IMR-90 (cell line): ENCODE data around the gene ACACB. TPM values are rescaled to one million over a fixed set of nuclear protein-coding genes. Genes with fewer than 3 reads are reported as not detected.

Experiments
- ATAC-seq: fragments of 200-7000 bp; cut with Tn5 transposase; 2 replicates; pipeline ENCODE4 v1.9.1; 2020; ENCODE audit warnings: low read depth, mild to moderate bottlenecking, moderate library complexity
- BruUV-seq: library from RNA; stranded (reverse); fragments of 400-500 nt; replicated peaks from 2 replicates; lab custom pipeline; 2021; lab: Mats Ljungman, UMichigan
- CTCF ChIA-PET: fragments of 300-600 bp; formaldehyde crosslinking; extraction: SDS; loops from one replicate; lab custom pipeline; 2021; ENCODE audit warnings: antibody characterized with exemption; lab: Yijun Ruan, JAX
- POLR2A ChIA-PET: fragments of 300-600 bp; sonication (Branson Sonifier 250); formaldehyde crosslinking; loops from one replicate; lab custom pipeline; 2022; ENCODE audit warnings: antibody characterized with exemption; ENCODE audit not compliant: unreplicated experiment; lab: Charles Lee
- DNase-seq: peaks from one replicate; pipeline ENCODE4 v3.0.0; 2013
- H2AFZ ChIP-seq: replicated peaks from 2 replicates; pipeline ENCODE3; 2013; ENCODE audit warnings: low read length, mild to moderate bottlenecking; ENCODE audit not compliant: poor library complexity
- H2AK5ac ChIP-seq: 2 replicates; pipeline ENCODE4 v1.6.1; 2013; ENCODE audit warnings: low read depth, low read length, inconsistent platforms
- H2AK9ac ChIP-seq: replicated peaks from 2 replicates; pipeline ENCODE3; 2013; ENCODE audit warnings: mild to moderate bottlenecking, low read depth, low read length, moderate library complexity; ENCODE audit not compliant: poor library complexity
- H2BK120ac ChIP-seq: 2 replicates; pipeline ENCODE4 v1.6.1; 2013; ENCODE audit warnings: low read depth, low read length, inconsistent platforms
- H2BK15ac ChIP-seq: 3 replicates; pipeline ENCODE4 v1.6.1; 2013; ENCODE audit warnings: low read depth, low read length, inconsistent platforms
- H2BK20ac ChIP-seq: 2 replicates; pipeline ENCODE4 v1.6.1; 2013; ENCODE audit warnings: low read depth, mild to moderate bottlenecking, inconsistent platforms, low read length, moderate library complexity
- H2BK5ac ChIP-seq: 2 replicates; pipeline ENCODE4 v1.6.1; 2013; ENCODE audit warnings: mild to moderate bottlenecking, low read depth, low read length, inconsistent platforms; ENCODE audit not compliant: poor library complexity, severe bottlenecking
- H3K14ac ChIP-seq: replicated peaks from 2 replicates; pipeline ENCODE4 v1.6.1; 2013; ENCODE audit warnings: low read depth, low read length, inconsistent platforms
- H3K18ac ChIP-seq: 2 replicates; pipeline ENCODE4 v1.6.1; 2013; ENCODE audit warnings: low read depth, low read length, control low read depth
- H3K23ac ChIP-seq: 2 replicates; pipeline ENCODE4 v1.6.1; 2013; ENCODE audit warnings: low read depth, low read length, inconsistent platforms
- H3K27ac ChIP-seq: 2 replicates; pipeline ENCODE4 v1.5.1; 2013; ENCODE audit warnings: mild to moderate bottlenecking, control low read depth, low read length; ENCODE audit not compliant: insufficient read depth
- H3K27me3 ChIP-seq: 2 replicates; pipeline ENCODE4 v1.6.1; 2013; ENCODE audit warnings: low read length; ENCODE audit not compliant: control insufficient read depth, insufficient read depth
- H3K36me3 ChIP-seq: 2 replicates; pipeline ENCODE4 v1.6.1; 2013; ENCODE audit warnings: low read length, mixed read lengths; ENCODE audit not compliant: control insufficient read depth, insufficient read depth
- H3K4ac ChIP-seq: 2 replicates; pipeline ENCODE4 v1.6.1; 2013; ENCODE audit warnings: low read depth, low read length, inconsistent platforms
- H3K4me1 ChIP-seq: 2 replicates; pipeline ENCODE4 v1.6.1; 2013; ENCODE audit warnings: low read length, mixed read lengths; ENCODE audit not compliant: control insufficient read depth, insufficient read depth
- H3K4me2 ChIP-seq: 2 replicates; pipeline ENCODE4 v1.6.1; 2013; ENCODE audit warnings: low read depth, mild to moderate bottlenecking, control low read depth, low read length, moderate library complexity
- H3K4me3 ChIP-seq: 2 replicates; pipeline ENCODE4 v1.5.1; 2013; ENCODE audit warnings: low read depth, mild to moderate bottlenecking, control low read depth, low read length, moderate library complexity; ENCODE audit not compliant: insufficient read depth
- H3K56ac ChIP-seq: 2 replicates; pipeline ENCODE4 v1.6.1; 2013; ENCODE audit warnings: low read length, inconsistent platforms; ENCODE audit not compliant: insufficient read depth; ENCODE audit errors: extremely low read depth
- H3K79me1 ChIP-seq, 2 experiments: 2 replicates each; pipeline ENCODE4 v1.6.1; 2013; ENCODE audit warnings: low read length in 2 of 2, inconsistent platforms in 1 of 2, low read depth in 1 of 2
- H3K9ac ChIP-seq: 2 replicates; pipeline ENCODE4 v1.6.1; 2013; ENCODE audit warnings: low read depth, low read length, control low read depth
- H3K9me1 ChIP-seq: 2 replicates; pipeline ENCODE4 v1.6.1; 2013; ENCODE audit warnings: low read length, inconsistent platforms; ENCODE audit not compliant: insufficient read depth
- H3K9me3 ChIP-seq: 2 replicates; pipeline ENCODE4 v1.6.1; 2013; ENCODE audit warnings: low read length; ENCODE audit not compliant: control insufficient read depth, insufficient read depth
- H4K20me1 ChIP-seq: 2 replicates; pipeline ENCODE4 v1.6.1; 2013; ENCODE audit warnings: low read length, inconsistent platforms; ENCODE audit not compliant: insufficient read depth
- H4K5ac ChIP-seq: 2 replicates; pipeline ENCODE4 v1.6.1; 2013; ENCODE audit warnings: mild to moderate bottlenecking, low read depth, low read length, control low read depth
- H4K8ac ChIP-seq, 2 experiments: 2 replicates each; pipeline ENCODE4 v1.6.1; 2013; ENCODE audit warnings: low read depth in 2 of 2, low read length in 2 of 2, control low read depth in 1 of 2, inconsistent platforms in 1 of 2
- H4K91ac ChIP-seq: 2 replicates; pipeline ENCODE4 v1.6.1; 2013; ENCODE audit warnings: low read depth, low read length, inconsistent platforms; ENCODE audit not compliant: insufficient read depth
- BHLHE40 ChIP-seq: fragments of 150-350 bp; IDR thresholded peaks from 2 replicates; pipeline ENCODE4 v1.6.1; 2016; ENCODE audit warnings: mild to moderate bottlenecking, low read depth, low read length
- CTCF ChIP-seq: conservative IDR thresholded peaks from 2 replicates; pipeline ENCODE4 v1.5.1; 2012; ENCODE audit warnings: mild to moderate bottlenecking, low read depth, low read length, improper control_type of control experiment
- MAFK ChIP-seq: IDR thresholded peaks from 2 replicates; pipeline ENCODE4 v1.6.1; 2012; ENCODE audit warnings: low read depth, low read length, improper control_type of control experiment
- MAZ ChIP-seq: IDR thresholded peaks from 2 replicates; pipeline ENCODE4 v1.6.1; 2012; ENCODE audit warnings: low read depth, mild to moderate bottlenecking, low read length, improper control_type of control experiment, moderate library complexity, borderline replicate concordance
- MXI1 ChIP-seq: IDR thresholded peaks from 2 replicates; pipeline ENCODE4 v1.6.1; 2012; ENCODE audit warnings: low read depth, mild to moderate bottlenecking, low read length, moderate library complexity, borderline replicate concordance
- NFE2L2 ChIP-seq: fragments of 150-350 bp; IDR thresholded peaks from 2 replicates; pipeline ENCODE4 v1.6.1; 2016; ENCODE audit warnings: low read depth, mild to moderate bottlenecking, low read length
- POLR2A ChIP-seq: IDR thresholded peaks from 2 replicates; pipeline ENCODE4 v1.6.1; 2012; ENCODE audit warnings: mild to moderate bottlenecking, low read depth, low read length
- RAD21 ChIP-seq: IDR thresholded peaks from 2 replicates; pipeline ENCODE4 v1.6.1; 2012; ENCODE audit warnings: low read length, improper control_type of control experiment
- RCOR1 ChIP-seq: IDR thresholded peaks from 2 replicates; pipeline ENCODE4 v1.6.1; 2012; ENCODE audit warnings: mild to moderate bottlenecking, low read length, improper control_type of control experiment; ENCODE audit not compliant: insufficient replicate concordance
- RFX5 ChIP-seq: IDR thresholded peaks from 2 replicates; pipeline ENCODE4 v1.8.0; 2012; ENCODE audit warnings: low read depth, mild to moderate bottlenecking, low read length, moderate library complexity
- SMC3 ChIP-seq: fragments of 150-350 bp; IDR thresholded peaks from 2 replicates; pipeline ENCODE4 v1.6.1; 2016; ENCODE audit warnings: low read depth, mild to moderate bottlenecking, antibody characterized with exemption, low read length, moderate library complexity
- WGBS, 2 experiments: methylation state at CpG; one replicate each; pipeline versions ENCODE4 v1.1.5 to v1.1.7; 2013; ENCODE audit warnings: missing lambda C conversion rate in 2 of 2; ENCODE audit not compliant: insufficient read length in 1 of 2; ENCODE audit errors: extremely low coverage in 2 of 2; 5-methylcytosine and 5-hydroxymethylcytosine counted together
- dilution Hi-C: fragments of 300-500 bp; cut with HindIII; formaldehyde crosslinking; loops from one replicate; pipeline ENCODE4 v1.14.3; 2018; ENCODE audit warnings: low sequenced_read_pairs; ENCODE audit not compliant: unreplicated experiment
- in situ Hi-C: fragments of 300-500 bp; cut with MboI; formaldehyde crosslinking; loops from 3 replicates; pipeline ENCODE4 v1.14.3; 2019; ENCODE audit warnings: low sequenced_read_pairs, inconsistent platforms, mixed read lengths
- intact Hi-C: fragments of 100-400 bp; cut with micrococcal nuclease; formaldehyde crosslinking; loops from 2 replicates; pipeline ENCODE4 v1.10.0; 2022
- polyA plus RNA-seq, 3 experiments: library from polyadenylated mRNA; depleted of rRNA; stranded (reverse); fragments of >200 nt; gene quantifications; 2 replicates each; pipeline ENCODE4 v1.2.3, GENCODE V29; 2012; ENCODE audit warnings: low replicate concordance in 1 of 3
- total RNA-seq: library from RNA; depleted of rRNA; stranded (reverse); fragments of >200 nt; gene quantifications from 2 replicates; pipeline ENCODE4 v1.2.3, GENCODE V29; 2012
- TF ChIP-seq, protein P1 (sequence below): fragments of 150-350 bp; IDR thresholded peaks from 2 replicates; pipeline ENCODE4 v1.6.1; 2016; ENCODE audit warnings: low read depth, mild to moderate bottlenecking, low read length, moderate library complexity, borderline replicate concordance
- TF ChIP-seq, protein P2 (sequence below): fragments of 150-350 bp; IDR thresholded peaks from 2 replicates; pipeline ENCODE4 v1.6.1; 2017; ENCODE audit warnings: mild to moderate bottlenecking, antibody characterized with exemption, low read length, low read depth

The ACACB gene
- total and polyA plus RNA-seq, 2 of the 4 experiments (the other 2 are of a cell fraction) = 2.0 to 2.1 TPM

DNA sequence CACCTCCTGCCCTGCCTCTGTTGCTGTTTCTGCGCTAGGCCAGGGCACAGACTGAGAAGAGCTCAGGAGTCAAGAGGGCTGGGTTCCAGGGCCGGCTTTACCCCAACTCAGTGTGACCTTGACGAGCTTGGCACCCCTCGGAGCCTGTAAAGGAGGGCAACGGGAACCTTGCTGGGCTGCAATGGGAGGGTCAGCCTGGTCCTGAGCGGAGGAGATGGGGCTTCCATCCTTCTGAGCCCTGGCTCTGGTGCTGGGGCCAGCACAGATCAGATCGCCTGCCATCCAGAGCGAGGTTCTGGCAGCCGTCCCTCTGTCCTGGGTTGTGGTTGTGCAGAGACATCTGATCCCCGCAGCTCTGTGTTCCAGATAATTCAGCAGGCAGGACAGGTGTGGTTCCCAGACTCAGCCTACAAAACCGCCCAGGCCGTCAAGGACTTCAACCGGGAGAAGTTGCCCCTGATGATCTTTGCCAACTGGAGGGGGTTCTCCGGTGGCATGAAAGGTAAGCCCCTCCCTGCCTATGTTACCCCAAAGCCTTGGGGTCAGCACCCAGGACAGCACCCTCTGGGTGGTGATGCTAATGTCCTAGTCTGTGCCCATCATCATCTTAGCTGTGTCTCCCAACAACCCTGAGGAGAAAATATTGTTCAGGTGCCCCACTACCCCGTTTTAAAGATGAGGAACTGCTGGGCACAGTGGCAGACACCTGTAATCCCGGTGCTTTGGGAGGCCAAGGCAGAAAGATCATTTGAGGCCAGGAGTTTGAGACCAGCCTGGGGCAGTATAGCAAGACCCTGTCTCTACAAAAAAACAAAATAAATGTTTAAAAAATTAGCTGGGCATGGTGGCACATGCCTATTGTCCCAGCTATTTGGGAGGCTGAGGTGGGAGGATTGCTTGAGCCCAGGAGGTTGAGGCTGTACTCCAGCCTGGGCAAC, 142.5 kb downstream of the ACACB start:
- in situ Hi-C loops = no loop called here
- no peaks in the 10 kb centered on the region for H3K27me3 ChIP-seq
- no peaks in the 10 kb centered on the region for H3K79me1 ChIP-seq
- dilution Hi-C loops = no loop called here
- no peaks in the 10 kb centered on the region for H4K20me1 ChIP-seq
- intact Hi-C loops = no loop called here
- no peak for ATAC-seq
- no peak overlapping the region for H3K27ac ChIP-seq
- H3K36me3 ChIP-seq = 0 out of 2 replicates have a peak, but pooled peaks cover 3% of the 10 kb centered on the region
- H3K4me2 ChIP-seq = no peak overlapping the region
- no peak overlapping the region for H3K18ac ChIP-seq
- no peak overlapping the region for H2BK5ac ChIP-seq
- BruUV-seq = no TSS peak
- H2BK120ac ChIP-seq = no peak overlapping the region
- H3K14ac ChIP-seq = no peak overlapping the region
- H3K56ac ChIP-seq = no peak overlapping the region
- no peak overlapping the region for H2BK15ac ChIP-seq
- H2AFZ ChIP-seq = no peak overlapping the region
- TF ChIP-seq MAFK (no peak), CTCF (no peak), MXI1 (no peak), RFX5 (no peak), SMC3 (no peak), RCOR1 (no peak), MAZ (no peak), RAD21 (no peak), POLR2A (no peak), NFE2L2 (no peak), BHLHE40 (no peak)
- TF ChIP-seq, protein P1, sequence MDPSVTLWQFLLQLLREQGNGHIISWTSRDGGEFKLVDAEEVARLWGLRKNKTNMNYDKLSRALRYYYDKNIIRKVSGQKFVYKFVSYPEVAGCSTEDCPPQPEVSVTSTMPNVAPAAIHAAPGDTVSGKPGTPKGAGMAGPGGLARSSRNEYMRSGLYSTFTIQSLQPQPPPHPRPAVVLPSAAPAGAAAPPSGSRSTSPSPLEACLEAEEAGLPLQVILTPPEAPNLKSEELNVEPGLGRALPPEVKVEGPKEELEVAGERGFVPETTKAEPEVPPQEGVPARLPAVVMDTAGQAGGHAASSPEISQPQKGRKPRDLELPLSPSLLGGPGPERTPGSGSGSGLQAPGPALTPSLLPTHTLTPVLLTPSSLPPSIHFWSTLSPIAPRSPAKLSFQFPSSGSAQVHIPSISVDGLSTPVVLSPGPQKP = no peak
- TF ChIP-seq, protein P2, sequence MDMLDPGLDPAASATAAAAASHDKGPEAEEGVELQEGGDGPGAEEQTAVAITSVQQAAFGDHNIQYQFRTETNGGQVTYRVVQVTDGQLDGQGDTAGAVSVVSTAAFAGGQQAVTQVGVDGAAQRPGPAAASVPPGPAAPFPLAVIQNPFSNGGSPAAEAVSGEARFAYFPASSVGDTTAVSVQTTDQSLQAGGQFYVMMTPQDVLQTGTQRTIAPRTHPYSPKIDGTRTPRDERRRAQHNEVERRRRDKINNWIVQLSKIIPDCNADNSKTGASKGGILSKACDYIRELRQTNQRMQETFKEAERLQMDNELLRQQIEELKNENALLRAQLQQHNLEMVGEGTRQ = no peak
- H3K23ac ChIP-seq = no peak overlapping the region
- no peak overlapping the region for H4K5ac ChIP-seq
- CTCF ChIA-PET = no interaction called here
- H3K9me1 ChIP-seq = no peaks in the 10 kb centered on the region
- no peak overlapping the region for H2AK9ac ChIP-seq
- H3K4ac ChIP-seq = no peak overlapping the region
- no peak overlapping the region for H3K9ac ChIP-seq
- H3K4me1 ChIP-seq = no peaks in the 10 kb centered on the region
- no peak overlapping the region for H2BK20ac ChIP-seq
- WGBS, 2 experiments = 90% methylated on average over 4 of the region's 16 CpGs; no CpG with 5 or more reads in 1 of the 2 experiments
- no peak overlapping the region for H4K91ac ChIP-seq
- no peak overlapping the region for H4K8ac ChIP-seq
- no peak overlapping the region for H2AK5ac ChIP-seq
- no peak for DNase-seq
- H3K9me3 ChIP-seq = peaks cover 3% of the 10 kb centered on the region; the same call in 1 of the 2 replicates
- POLR2A ChIA-PET = no interaction called here
- no peak overlapping the region for H3K4me3 ChIP-seq
